Measurements from ENCODE around the gene MBP. TPM values are rescaled to one million over a fixed set of nuclear protein-coding genes. Genes with fewer than 3 reads are reported as not detected.

The MBP gene
- polyA plus RNA-seq, 1 experiment, result 2.1 TPM

GRCh38 chr18:77165503-77166188, 33.1 kb upstream of the MBP start:
- no peaks in the 10 kb centered on the region for H3K36me3 ChIP-seq (ENCODE audit: control insufficient read depth, insufficient read depth, low read length)
- ChIA-PET CTCF (interaction anchor here (1.2 kb wide), 1 partner anchor 7 kb away, joined by 4 read pairs; no protein-coding TSS in a partner anchor), POLR2A (no interaction called here)
- peaks cover 1% of the 10 kb centered on the region; the same call in 1 of the 2 replicates for H3K27me3 ChIP-seq (ENCODE audit: control insufficient read depth, insufficient read depth, low read length)
- no peak overlapping the region for H3K4me3 ChIP-seq (ENCODE audit: low read depth, low read length)
- DNase-seq (ENCODE audit: low read depth), result peak; percentile 2
- no peak for TF ChIP-seq CTCF (IDR thresholded peaks at IDR 0.05; ENCODE audit: insufficient read depth, low read depth, low read length)

- Histone ChIP-seq H3K4me3 (ENCODE audit: low read depth, low read length) (no peak overlapping the region), H3K36me3 (ENCODE audit: control insufficient read depth, insufficient read depth, low read length) (no peaks in the 10 kb centered on the region), H3K27me3 (ENCODE audit: control insufficient read depth, insufficient read depth, low read length) (no peaks in the 10 kb centered on the region; the same call in 1 of the 2 replicates)
- TF ChIP-seq CTCF (IDR thresholded peaks at IDR 0.05; ENCODE audit: insufficient read depth, low read depth, low read length), result no peak
- CTCF ChIA-PET, result no interaction called here
- DNase-seq (ENCODE audit: low read depth), result no peak
- POLR2A ChIA-PET, result no interaction called here
These were observed 32.3 kb upstream of the MBP start for GRCh38 chr18:77164763-77165485.

GRCh38 chr18:77164026-77164425, 31.4 kb upstream of the MBP start:
- POLR2A ChIA-PET, result interaction anchor here (0.5 kb wide), 1 partner anchor 111 kb away, joined by 16 read pairs; no protein-coding TSS in a partner anchor
- Histone ChIP-seq H3K27me3 (ENCODE audit: control insufficient read depth, insufficient read depth, low read length) (no peaks in the 10 kb centered on the region; the same call in 1 of the 2 replicates), H3K36me3 (ENCODE audit: control insufficient read depth, insufficient read depth, low read length) (no peaks in the 10 kb centered on the region), H3K4me3 (ENCODE audit: low read depth, low read length) (no peak overlapping the region)
- CTCF ChIA-PET, result interaction anchor here (0.6 kb wide), 1 partner anchor 212 kb away, joined by 3 read pairs; no protein-coding TSS in a partner anchor
- DNase-seq (ENCODE audit: low read depth), result no peak
- TF ChIP-seq CTCF (IDR thresholded peaks at IDR 0.05; ENCODE audit: insufficient read depth, low read depth, low read length), result no peak

GRCh38 chr18:77162580-77162979, 30.0 kb upstream of the MBP start:
- no peaks in the 10 kb centered on the region for H3K36me3 ChIP-seq (ENCODE audit: control insufficient read depth, insufficient read depth, low read length)
- POLR2A ChIA-PET, result no interaction called here
- no peak overlapping the region for H3K4me3 ChIP-seq (ENCODE audit: low read depth, low read length)
- CTCF ChIA-PET, result no interaction called here
- DNase-seq (ENCODE audit: low read depth), result no peak
- H3K27me3 ChIP-seq (ENCODE audit: control insufficient read depth, insufficient read depth, low read length), result no peaks in the 10 kb centered on the region; the same call in 1 of the 2 replicates
- TF ChIP-seq CTCF (IDR thresholded peaks at IDR 0.05; ENCODE audit: insufficient read depth, low read depth, low read length), result no peak

GRCh38 chr18:77161961-77162360, 29.4 kb upstream of the MBP start:
- Histone ChIP-seq H3K4me3 (ENCODE audit: low read depth, low read length) (no peak overlapping the region), H3K27me3 (ENCODE audit: control insufficient read depth, insufficient read depth, low read length) (no peaks in the 10 kb centered on the region; the same call in 1 of the 2 replicates), H3K36me3 (ENCODE audit: control insufficient read depth, insufficient read depth, low read length) (no peaks in the 10 kb centered on the region)
- no peak for TF ChIP-seq CTCF (IDR thresholded peaks at IDR 0.05; ENCODE audit: insufficient read depth, low read depth, low read length)
- ChIA-PET CTCF (no interaction called here), POLR2A (no interaction called here)
- no peak for DNase-seq (ENCODE audit: low read depth)

Measured in BJ (cell line).